PC-3 (cell line): Measurements from ENCODE around the gene PTPRN2. TPM values are rescaled to one million over a fixed set of nuclear protein-coding genes. Genes with fewer than 3 reads are reported as not detected.

Experiments
- ATAC-seq: fragments of 200-7000 bp; cut with Tn5 transposase; 2 replicates; pipeline ENCODE4 v1.9.1; 2020; ENCODE audit warnings: mild to moderate bottlenecking, moderate library complexity
- BruUV-seq: library from RNA; stranded (reverse); fragments of 400-500 nt; replicated peaks from 2 replicates; lab custom pipeline; 2021; lab: Mats Ljungman, UMichigan
- CTCF ChIA-PET: fragments of 300-600 bp; sonication (Branson Sonifier 250); formaldehyde crosslinking; loops from one replicate; lab custom pipeline; 2022; ENCODE audit warnings: antibody characterized with exemption; lab: Charles Lee
- POLR2A ChIA-PET: fragments of 300-600 bp; sonication (Branson Sonifier 250); formaldehyde crosslinking; loops from one replicate; lab custom pipeline; 2022; ENCODE audit warnings: antibody characterized with exemption; ENCODE audit not compliant: unreplicated experiment; lab: Charles Lee
- DNase-seq: peaks from one replicate; pipeline ENCODE4 v3.0.0-alpha.2; 2015
- H2AFZ ChIP-seq: fragments of 300-600 bp; sonication (generic); 2 replicates; pipeline ENCODE4 v1.6.0; 2016; ENCODE audit warnings: antibody characterized with exemption, low read length
- H3F3A ChIP-seq: fragments of 300-600 bp; sonication (generic); one replicate; pipeline ENCODE4 v1.6.0; 2017; ENCODE audit warnings: antibody characterized with exemption, low read length, control low read depth, mild to moderate bottlenecking; ENCODE audit not compliant: unreplicated experiment
- H3K27ac ChIP-seq: fragments of 300-600 bp; sonication (generic); 2 replicates; pipeline ENCODE4 v1.5.1; 2016; ENCODE audit warnings: mild to moderate bottlenecking, low read length
- H3K27me3 ChIP-seq: fragments of 300-600 bp; sonication (generic); 2 replicates; pipeline ENCODE4 v1.6.1; 2016; ENCODE audit warnings: low read length, mixed read lengths
- H3K36me3 ChIP-seq: fragments of 300-600 bp; sonication (generic); 2 replicates; pipeline ENCODE4 v1.6.1; 2016; ENCODE audit warnings: low read depth, mixed run types, low read length, mixed read lengths
- H3K4me1 ChIP-seq: fragments of 300-600 bp; sonication (generic); 2 replicates; pipeline ENCODE4 v1.5.1; 2016; ENCODE audit warnings: low read length; ENCODE audit not compliant: insufficient read depth
- H3K4me2 ChIP-seq: fragments of 300-600 bp; sonication (generic); 2 replicates; pipeline ENCODE4 v1.6.0; 2016; ENCODE audit warnings: low read length
- H3K4me3 ChIP-seq: fragments of 300-600 bp; sonication (generic); 2 replicates; pipeline ENCODE4 v1.5.1; 2016; ENCODE audit warnings: mild to moderate bottlenecking, low read length, mixed read lengths
- H3K79me2 ChIP-seq: fragments of 300-600 bp; sonication (generic); 2 replicates; pipeline ENCODE4 v1.6.1; 2017; ENCODE audit warnings: low read length, mixed read lengths
- H3K9ac ChIP-seq: fragments of 300-600 bp; sonication (generic); 2 replicates; pipeline ENCODE4 v1.6.0; 2016; ENCODE audit warnings: mild to moderate bottlenecking, low read length
- H3K9me2 ChIP-seq: fragments of 300-600 bp; sonication (generic); replicated peaks from 2 replicates; pipeline ENCODE4 v1.6.1; 2016; ENCODE audit warnings: mixed run types, low read length, mixed read lengths
- H3K9me3 ChIP-seq: fragments of 300-600 bp; sonication (generic); 2 replicates; pipeline ENCODE4 v1.6.1; 2016; ENCODE audit warnings: low read length, mixed read lengths
- H4K20me1 ChIP-seq: fragments of 300-600 bp; sonication (generic); 2 replicates; pipeline ENCODE4 v1.6.1; 2016; ENCODE audit warnings: low read length, mixed read lengths
- EZH2 ChIP-seq: fragments of 300-600 bp; sonication (generic); IDR thresholded peaks from one replicate; pipeline ENCODE4 v1.6.1; 2017; ENCODE audit warnings: antibody characterized with exemption, mild to moderate bottlenecking, low read length; ENCODE audit not compliant: unreplicated experiment
- EZH2phosphoT487 ChIP-seq: fragments of 300-600 bp; sonication (generic); IDR thresholded peaks from 2 replicates; pipeline ENCODE4 v1.6.1; 2018; ENCODE audit warnings: mild to moderate bottlenecking, antibody characterized with exemption, low read length, borderline replicate concordance
- intact Hi-C: fragments of 100-400 bp; cut with micrococcal nuclease; formaldehyde crosslinking; loops from 2 replicates; pipeline ENCODE4 v1.9.0; 2023
- total RNA-seq: library from RNA; depleted of rRNA; stranded (reverse); fragments of >200 nt; gene quantifications from 2 replicates; pipeline ENCODE4 v1.2.3, GENCODE V29; 2014
- TF ChIP-seq, protein P1 (sequence below): fragments of 300-600 bp; sonication (generic); conservative IDR thresholded peaks from 2 replicates; pipeline ENCODE4 v1.5.1; 2017; ENCODE audit warnings: antibody characterized with exemption, low read depth, mild to moderate bottlenecking, low read length

Gene PTPRN2
- total RNA-seq, 1 experiment from 2014 or later, result 3.2 TPM

DNA sequence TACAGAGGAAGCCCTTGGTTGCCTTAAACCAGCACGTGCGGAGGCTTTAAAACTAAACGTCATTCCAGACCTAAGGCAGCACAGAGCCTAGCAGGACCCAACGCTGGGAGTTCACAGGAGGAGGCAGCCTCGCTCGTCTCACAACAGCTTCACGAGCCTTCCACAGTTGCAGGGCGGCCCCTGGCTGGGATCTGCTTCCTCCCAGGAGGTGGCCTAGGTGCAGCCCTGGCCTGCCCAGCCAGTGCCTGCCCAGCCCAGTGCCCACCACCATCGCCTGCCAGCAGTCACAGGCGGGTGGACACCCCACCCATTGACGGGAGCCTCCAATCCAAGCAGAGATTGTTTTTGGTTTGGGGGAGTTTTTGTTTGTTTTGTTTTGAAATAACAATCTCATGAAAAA is 96.5 kb downstream of the PTPRN2 start:
- no peaks in the 10 kb centered on the region for H3K9me3 ChIP-seq
- no peaks in the 10 kb centered on the region for H3K9me2 ChIP-seq
- H3K27ac ChIP-seq, result no peak overlapping the region
- no peak overlapping the region for H2AFZ ChIP-seq
- H3K36me3 ChIP-seq, result no peaks in the 10 kb centered on the region
- H3K79me2 ChIP-seq, result no peaks in the 10 kb centered on the region
- BruUV-seq, result no TSS peak
- ChIA-PET POLR2A (no interaction called here), CTCF (no interaction called here)
- H3K4me3 ChIP-seq, result no peak overlapping the region
- no peaks in the 10 kb centered on the region for H3K27me3 ChIP-seq
- DNase-seq, result no peak
- no peak overlapping the region for H3K9ac ChIP-seq
- no peak for TF ChIP-seq EZH2phosphoT487
- TF ChIP-seq EZH2, result no peak
- TF ChIP-seq, protein P1, sequence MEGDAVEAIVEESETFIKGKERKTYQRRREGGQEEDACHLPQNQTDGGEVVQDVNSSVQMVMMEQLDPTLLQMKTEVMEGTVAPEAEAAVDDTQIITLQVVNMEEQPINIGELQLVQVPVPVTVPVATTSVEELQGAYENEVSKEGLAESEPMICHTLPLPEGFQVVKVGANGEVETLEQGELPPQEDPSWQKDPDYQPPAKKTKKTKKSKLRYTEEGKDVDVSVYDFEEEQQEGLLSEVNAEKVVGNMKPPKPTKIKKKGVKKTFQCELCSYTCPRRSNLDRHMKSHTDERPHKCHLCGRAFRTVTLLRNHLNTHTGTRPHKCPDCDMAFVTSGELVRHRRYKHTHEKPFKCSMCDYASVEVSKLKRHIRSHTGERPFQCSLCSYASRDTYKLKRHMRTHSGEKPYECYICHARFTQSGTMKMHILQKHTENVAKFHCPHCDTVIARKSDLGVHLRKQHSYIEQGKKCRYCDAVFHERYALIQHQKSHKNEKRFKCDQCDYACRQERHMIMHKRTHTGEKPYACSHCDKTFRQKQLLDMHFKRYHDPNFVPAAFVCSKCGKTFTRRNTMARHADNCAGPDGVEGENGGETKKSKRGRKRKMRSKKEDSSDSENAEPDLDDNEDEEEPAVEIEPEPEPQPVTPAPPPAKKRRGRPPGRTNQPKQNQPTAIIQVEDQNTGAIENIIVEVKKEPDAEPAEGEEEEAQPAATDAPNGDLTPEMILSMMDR, result no peak
- no peaks in the 10 kb centered on the region for H3F3A ChIP-seq
- no peaks in the 10 kb centered on the region for H4K20me1 ChIP-seq
- intact Hi-C loops, result loop anchor here (10.0 kb wide), 1 partner anchor 94 kb away; the partner anchor contains the start of gene PTPRN2
- no peak overlapping the region for H3K4me2 ChIP-seq
- H3K4me1 ChIP-seq, result no peaks in the 10 kb centered on the region
- no peak for ATAC-seq

GRCh38 chr7:158490171-158490782 is 97.3 kb downstream of the PTPRN2 start:
- TF ChIP-seq, protein P1, result no peak
- no peak for TF ChIP-seq EZH2phosphoT487
- TF ChIP-seq EZH2, result no peak
- H3K9me2 ChIP-seq, result no peaks in the 10 kb centered on the region
- DNase-seq (no peak), ATAC-seq (no peak)
- no peak overlapping the region for H3K9ac ChIP-seq
- BruUV-seq, result no TSS peak
- ChIA-PET POLR2A (no interaction called here), CTCF (no interaction called here)
- intact Hi-C loops, result loop anchor here (10.0 kb wide), 1 partner anchor 95 kb away; the partner anchor contains the start of gene PTPRN2
- no peaks in the 10 kb centered on the region for H3K36me3 ChIP-seq
- H3K4me1 ChIP-seq, result no peaks in the 10 kb centered on the region
- no peak overlapping the region for H3K4me2 ChIP-seq
- no peaks in the 10 kb centered on the region for H3F3A ChIP-seq
- H4K20me1 ChIP-seq, result no peaks in the 10 kb centered on the region
- H3K79me2 ChIP-seq, result no peaks in the 10 kb centered on the region
- no peak overlapping the region for H3K27ac ChIP-seq
- H3K27me3 ChIP-seq, result no peaks in the 10 kb centered on the region
- no peak overlapping the region for H2AFZ ChIP-seq
- no peaks in the 10 kb centered on the region for H3K9me3 ChIP-seq
- no peak overlapping the region for H3K4me3 ChIP-seq

- POLR2A ChIA-PET, result no interaction called here
- DNase-seq (no peak), ATAC-seq (no peak)
- Histone ChIP-seq H3K27me3 (no peaks in the 10 kb centered on the region), H2AFZ (no peak overlapping the region), H3K79me2 (no peaks in the 10 kb centered on the region), H3F3A (no peaks in the 10 kb centered on the region), H3K27ac (no peak overlapping the region), H3K9ac (no peak overlapping the region), H3K4me2 (no peak overlapping the region), H4K20me1 (no peaks in the 10 kb centered on the region), H3K4me3 (no peak overlapping the region), H3K36me3 (no peaks in the 10 kb centered on the region), H3K4me1 (no peaks in the 10 kb centered on the region), H3K9me2 (no peaks in the 10 kb centered on the region), H3K9me3 (no peaks in the 10 kb centered on the region)
- TF ChIP-seq EZH2phosphoT487 (no peak), EZH2 (no peak)
- TF ChIP-seq, protein P1, result no peak
- no TSS peak for BruUV-seq
- CTCF ChIA-PET, result no interaction called here
- intact Hi-C loops, result loop anchor here (10.0 kb wide), 1 partner anchor 95 kb away; the partner anchor contains the start of gene PTPRN2
Measured at GRCh38 chr7:158489462-158490155, 98.0 kb downstream of the PTPRN2 start.
